Measurements from ENCODE around the gene SPG7. TPM values are rescaled to one million over a fixed set of nuclear protein-coding genes. Genes with fewer than 3 reads are reported as not detected.
"Not testable (repeated sequence)": the region's sequence is repeated elsewhere in the genome, so short reads cannot be mapped to it uniquely, and the experiment has no call there.

SPG7 gene
- total and polyA plus RNA-seq, 2 experiments from 2014 or later, result 108 to 222 TPM

DNA sequence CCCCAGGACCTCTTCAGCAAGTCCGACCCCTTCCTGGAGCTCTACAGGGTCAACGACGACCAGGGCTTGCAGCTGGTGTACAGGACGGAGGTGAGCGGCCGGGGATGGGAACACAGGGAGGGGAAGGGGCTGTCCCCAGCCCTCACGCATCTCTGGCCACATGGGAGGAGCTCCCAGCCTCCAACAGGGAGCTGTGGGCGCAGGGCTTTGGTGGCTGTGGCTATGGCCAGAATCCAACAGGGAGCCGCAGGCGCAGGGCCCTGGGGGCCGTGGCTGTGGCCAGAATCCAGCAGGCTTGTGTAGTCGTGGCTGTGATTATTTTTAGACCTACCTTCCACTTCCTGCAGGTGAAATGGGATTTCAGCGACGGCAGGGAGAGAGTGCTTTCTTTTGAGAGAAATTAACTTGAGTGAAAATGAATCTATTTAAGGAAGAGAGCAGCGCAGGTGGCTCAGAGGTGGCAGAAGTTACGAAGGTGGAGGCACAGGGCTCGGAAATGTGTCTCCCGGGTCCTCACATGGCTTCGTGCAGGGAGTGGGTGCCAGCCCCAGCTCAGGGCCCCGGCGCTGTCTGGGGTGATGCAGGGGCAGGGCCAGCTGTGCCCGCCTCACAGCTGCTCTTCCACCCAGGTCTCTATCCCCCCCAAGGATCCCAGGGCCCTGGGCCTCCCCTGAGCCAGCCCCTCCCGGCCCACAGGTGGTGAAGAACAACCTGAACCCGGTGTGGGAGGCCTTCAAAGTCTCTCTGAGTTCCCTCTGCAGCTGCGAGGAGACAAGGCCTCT lies 76.8 kb downstream of the SPG7 start:
- Histone ChIP-seq H3K27ac (no peak overlapping the region), H3K36me3 (replicated peaks; ENCODE audit: insufficient read depth, low read depth) (no peaks in the 10 kb centered on the region), H3K4me1 (ENCODE audit: insufficient read depth) (no peaks in the 10 kb centered on the region), H3K27me3 (no peaks in the 10 kb centered on the region), H3K4me2 (no peak overlapping the region), H2AFZ (no peak overlapping the region), H4K20me1 (ENCODE audit: insufficient read depth, poor library complexity, severe bottlenecking) (no peaks in the 10 kb centered on the region), H3K9me3 (ENCODE audit: low read depth) (no peaks in the 10 kb centered on the region), H3K4me3 (no peak overlapping the region), H3K9me2 (replicated peaks; ENCODE audit: insufficient read depth) (no peaks in the 10 kb centered on the region), H3K79me2 (no peaks in the 10 kb centered on the region)
- DNase-seq (ENCODE audit: low spot score), result no peak
- 82% methylated on average over 21 of the region's 25 CpGs for WGBS (ENCODE audit: low lambda C conversion rate, missing lambda C conversion rate)
- TF ChIP-seq EZH2phosphoT487 (IDR thresholded peaks at IDR 0.05; ENCODE audit: low read depth, severe bottlenecking, unreplicated experiment) (no peak), EZH2 (IDR thresholded peaks at IDR 0.05; ENCODE audit: borderline replicate concordance) (no peak)
- TF ChIP-seq, protein P1, sequence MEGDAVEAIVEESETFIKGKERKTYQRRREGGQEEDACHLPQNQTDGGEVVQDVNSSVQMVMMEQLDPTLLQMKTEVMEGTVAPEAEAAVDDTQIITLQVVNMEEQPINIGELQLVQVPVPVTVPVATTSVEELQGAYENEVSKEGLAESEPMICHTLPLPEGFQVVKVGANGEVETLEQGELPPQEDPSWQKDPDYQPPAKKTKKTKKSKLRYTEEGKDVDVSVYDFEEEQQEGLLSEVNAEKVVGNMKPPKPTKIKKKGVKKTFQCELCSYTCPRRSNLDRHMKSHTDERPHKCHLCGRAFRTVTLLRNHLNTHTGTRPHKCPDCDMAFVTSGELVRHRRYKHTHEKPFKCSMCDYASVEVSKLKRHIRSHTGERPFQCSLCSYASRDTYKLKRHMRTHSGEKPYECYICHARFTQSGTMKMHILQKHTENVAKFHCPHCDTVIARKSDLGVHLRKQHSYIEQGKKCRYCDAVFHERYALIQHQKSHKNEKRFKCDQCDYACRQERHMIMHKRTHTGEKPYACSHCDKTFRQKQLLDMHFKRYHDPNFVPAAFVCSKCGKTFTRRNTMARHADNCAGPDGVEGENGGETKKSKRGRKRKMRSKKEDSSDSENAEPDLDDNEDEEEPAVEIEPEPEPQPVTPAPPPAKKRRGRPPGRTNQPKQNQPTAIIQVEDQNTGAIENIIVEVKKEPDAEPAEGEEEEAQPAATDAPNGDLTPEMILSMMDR (IDR thresholded peaks at IDR 0.05; ENCODE audit: poor library complexity), result no peak

DNA sequence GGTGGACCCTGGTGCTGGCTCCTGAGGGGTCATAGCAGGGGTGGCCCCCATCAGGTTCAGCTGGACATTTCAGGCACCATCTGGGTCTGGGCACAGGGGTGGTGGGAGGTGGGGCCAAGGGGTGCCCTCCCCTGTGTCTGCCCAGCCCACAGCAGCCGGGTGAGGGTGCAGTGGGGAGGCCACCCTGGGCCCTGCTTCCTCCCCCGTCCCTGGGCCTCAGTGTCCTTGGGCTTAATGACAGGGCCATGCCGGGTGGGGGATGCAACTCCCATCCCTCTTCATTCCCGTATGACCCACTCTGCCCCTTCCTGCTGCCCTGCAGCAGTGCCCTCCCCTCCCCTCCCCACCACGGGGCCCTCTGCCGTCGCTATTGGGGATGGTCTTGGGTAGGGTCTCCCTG lies 78.0 kb downstream of the SPG7 start:
- Histone ChIP-seq H2AFZ (no peak overlapping the region), H3K36me3 (replicated peaks; ENCODE audit: insufficient read depth, low read depth) (no peaks in the 10 kb centered on the region), H3K27ac (no peak overlapping the region), H3K79me2 (no peaks in the 10 kb centered on the region), H3K4me3 (no peak overlapping the region), H4K20me1 (ENCODE audit: insufficient read depth, poor library complexity, severe bottlenecking) (no peaks in the 10 kb centered on the region), H3K27me3 (no peaks in the 10 kb centered on the region), H3K4me1 (ENCODE audit: insufficient read depth) (no peaks in the 10 kb centered on the region), H3K9me3 (ENCODE audit: low read depth) (no peaks in the 10 kb centered on the region), H3K9me2 (replicated peaks; ENCODE audit: insufficient read depth) (no peaks in the 10 kb centered on the region), H3K4me2 (no peak overlapping the region)
- 89% methylated on average over 7 of the region's 7 CpGs for WGBS (ENCODE audit: low lambda C conversion rate, missing lambda C conversion rate)
- TF ChIP-seq EZH2 (IDR thresholded peaks at IDR 0.05; ENCODE audit: borderline replicate concordance) (no peak), EZH2phosphoT487 (IDR thresholded peaks at IDR 0.05; ENCODE audit: low read depth, severe bottlenecking, unreplicated experiment) (no peak)
- TF ChIP-seq, protein P1 (IDR thresholded peaks at IDR 0.05; ENCODE audit: poor library complexity), result no peak
- no peak for DNase-seq (ENCODE audit: low spot score)

DNA sequence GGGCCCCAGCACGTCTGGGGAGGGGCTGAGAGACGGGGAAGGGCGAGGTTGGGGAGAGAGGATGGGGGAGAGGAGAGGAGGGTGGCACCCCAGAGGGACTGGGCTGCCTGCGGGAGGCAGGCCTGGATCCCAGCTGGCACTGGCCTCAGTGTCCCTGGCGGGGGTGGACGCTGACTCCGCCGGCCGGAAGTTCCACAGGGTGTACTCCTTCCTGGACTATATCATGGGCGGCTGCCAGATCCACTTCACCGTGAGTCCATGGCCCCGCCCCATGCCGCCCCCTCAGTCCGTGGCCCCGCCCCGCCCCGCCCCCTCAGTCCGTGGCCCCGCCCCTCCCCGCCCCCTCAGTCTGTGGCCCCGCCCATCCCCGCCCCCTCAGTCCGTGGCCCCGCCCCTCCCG lies 78.7 kb downstream of the SPG7 start:
- Histone ChIP-seq H3K27ac (no peak overlapping the region), H4K20me1 (ENCODE audit: insufficient read depth, poor library complexity, severe bottlenecking) (no peaks in the 10 kb centered on the region), H3K27me3 (no peaks in the 10 kb centered on the region), H3K36me3 (replicated peaks; ENCODE audit: insufficient read depth, low read depth) (no peaks in the 10 kb centered on the region), H3K4me3 (no peak overlapping the region), H3K4me2 (no peak overlapping the region), H3K9me3 (ENCODE audit: low read depth) (no peaks in the 10 kb centered on the region), H3K4me1 (ENCODE audit: insufficient read depth) (no peaks in the 10 kb centered on the region), H2AFZ (no peak overlapping the region), H3K9me2 (replicated peaks; ENCODE audit: insufficient read depth) (no peaks in the 10 kb centered on the region), H3K79me2 (no peaks in the 10 kb centered on the region)
- no peak for DNase-seq (ENCODE audit: low spot score)
- 94% methylated on average over 3 of the region's 25 CpGs for WGBS (ENCODE audit: low lambda C conversion rate, missing lambda C conversion rate)
- TF ChIP-seq, protein P1 (IDR thresholded peaks at IDR 0.05; ENCODE audit: poor library complexity), result no peak
- TF ChIP-seq EZH2 (IDR thresholded peaks at IDR 0.05; ENCODE audit: borderline replicate concordance) (no peak), EZH2phosphoT487 (IDR thresholded peaks at IDR 0.05; ENCODE audit: low read depth, severe bottlenecking, unreplicated experiment) (no peak)

DNA sequence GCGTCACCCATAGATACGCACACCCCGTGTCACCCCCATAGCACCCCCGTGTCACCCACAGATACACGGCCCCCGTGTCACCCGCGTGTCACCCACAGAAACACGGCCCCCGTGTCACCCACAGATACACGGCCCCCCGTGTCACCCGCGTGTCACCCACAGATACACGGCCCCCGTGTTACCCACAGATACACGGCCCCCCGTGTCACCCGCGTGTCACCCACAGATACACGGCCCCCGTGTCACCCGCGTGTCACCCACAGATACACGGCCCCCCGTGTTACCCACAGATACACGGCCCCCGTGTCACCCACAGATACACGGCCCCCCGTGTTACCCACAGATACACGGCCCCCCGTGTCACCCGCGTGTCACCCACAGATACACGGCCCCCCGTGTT lies 79.5 kb downstream of the SPG7 start:
- H3K4me3 ChIP-seq; H3K4me1 ChIP-seq (ENCODE audit: insufficient read depth); H3K79me2 ChIP-seq; H3K9me3 ChIP-seq (ENCODE audit: low read depth); H3K4me2 ChIP-seq; H3K27me3 ChIP-seq; DNase-seq (ENCODE audit: low spot score); H4K20me1 ChIP-seq (ENCODE audit: insufficient read depth, poor library complexity, severe bottlenecking); H2AFZ ChIP-seq; H3K9me2 ChIP-seq (replicated peaks; ENCODE audit: insufficient read depth); H3K27ac ChIP-seq; H3K36me3 ChIP-seq (replicated peaks; ENCODE audit: insufficient read depth, low read depth): not testable (repeated sequence)
- 96% methylated on average over 5 of the region's 36 CpGs for WGBS (ENCODE audit: low lambda C conversion rate, missing lambda C conversion rate)

Measured in hepatocyte (in vitro differentiated cells).